Left forelimb (tissue), 1 donor: ENCODE measurements around the gene CTNNA2.
"Not testable (repeated sequence)": the region's sequence is repeated elsewhere in the genome, so short reads cannot be mapped to it uniquely, and the experiment has no call there.

Experiments used
- DNase-seq: peaks from one replicate; pipeline ENCODE4 v3.0.0-alpha.2; 2018; ENCODE audit warnings: low spot score

CTNNA2 gene

GRCh38 chr2:80030135-80030534 lies 517.3 kb downstream of the CTNNA2 start:
- no peak for DNase-seq

DNA sequence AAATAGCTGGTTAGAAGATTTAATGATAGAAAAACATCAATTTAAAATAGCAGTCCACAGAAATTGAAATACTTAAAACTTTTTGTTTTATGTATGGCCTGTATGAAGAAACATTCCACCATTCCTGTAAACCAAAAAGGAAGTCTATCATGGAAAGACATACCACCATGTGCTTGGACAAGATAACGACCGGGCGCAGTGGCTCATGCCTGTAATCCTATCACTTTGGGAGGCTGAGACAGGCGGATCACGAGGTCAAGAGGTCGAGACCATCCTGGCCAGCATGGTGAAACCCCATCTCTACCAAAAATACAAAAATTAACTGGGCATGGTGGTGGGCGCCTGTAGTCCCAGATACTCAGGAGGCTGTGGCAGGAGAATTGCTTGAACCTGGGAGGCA lies 519.8 kb downstream of the CTNNA2 start:
- not testable (repeated sequence) for DNase-seq

DNA sequence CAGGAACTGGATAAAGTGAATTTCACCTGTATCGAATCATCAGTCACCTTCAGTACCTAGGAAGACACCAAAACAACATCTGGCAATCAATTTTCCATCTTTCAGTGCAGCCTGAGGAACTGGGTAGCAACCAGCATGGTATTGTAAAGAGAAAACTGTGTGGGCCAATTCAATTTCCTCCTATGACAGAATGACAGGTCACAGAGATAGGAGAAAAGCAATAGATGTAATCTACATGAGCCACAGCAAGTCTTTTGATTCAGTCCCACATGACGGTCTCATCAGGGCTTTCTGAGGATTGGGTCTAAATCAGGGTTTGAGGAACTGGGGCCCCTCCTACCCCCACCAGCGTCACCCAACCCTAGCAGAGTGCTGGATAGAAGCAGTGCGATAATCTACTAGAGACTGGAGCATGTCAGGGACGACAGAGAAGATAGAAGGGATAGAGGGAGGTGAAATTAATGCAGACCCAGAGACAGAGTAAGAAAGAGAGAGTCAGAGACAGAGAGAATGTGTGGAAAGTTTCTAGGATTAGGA lies 523.0 kb downstream of the CTNNA2 start:
- DNase-seq: no peak

DNA sequence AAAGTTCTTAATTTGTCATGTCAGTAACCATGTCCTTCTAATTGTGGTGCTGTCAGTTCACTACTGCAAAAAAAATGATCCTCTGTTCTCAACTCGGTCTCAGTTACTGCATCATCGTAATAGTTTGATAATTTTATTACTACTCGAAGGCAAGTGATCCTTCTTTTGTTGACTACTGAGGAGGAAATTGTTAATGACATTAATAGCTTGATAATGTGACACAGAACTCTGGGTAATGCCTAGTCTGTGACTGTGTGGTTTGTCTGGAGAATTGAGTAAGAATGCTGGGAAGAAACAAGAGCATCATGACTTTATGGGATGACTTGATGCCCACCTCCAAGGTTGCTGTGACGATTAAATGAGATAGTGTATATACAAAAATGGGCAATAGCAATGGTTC lies 524.5 kb downstream of the CTNNA2 start:
- no peak for DNase-seq

DNA sequence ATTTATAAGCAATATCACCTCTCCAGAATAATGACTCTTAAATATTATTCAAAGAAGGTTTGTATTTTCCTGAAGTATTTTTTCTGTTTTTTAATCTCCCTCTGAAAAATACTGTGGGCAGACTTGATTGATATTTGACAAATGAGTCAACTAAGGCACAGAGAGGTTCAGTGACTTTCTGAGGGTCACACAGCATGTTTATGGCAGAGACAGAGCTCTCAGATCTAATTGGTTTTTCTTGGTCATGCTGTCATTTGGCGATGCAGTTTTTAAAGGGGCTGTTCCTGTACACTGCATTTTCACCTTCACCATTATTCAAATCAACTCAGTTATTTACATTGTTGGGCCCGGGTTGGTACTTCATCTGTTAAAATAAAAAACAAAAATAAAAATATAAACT lies 527.4 kb downstream of the CTNNA2 start:
- DNase-seq: no peak

DNA sequence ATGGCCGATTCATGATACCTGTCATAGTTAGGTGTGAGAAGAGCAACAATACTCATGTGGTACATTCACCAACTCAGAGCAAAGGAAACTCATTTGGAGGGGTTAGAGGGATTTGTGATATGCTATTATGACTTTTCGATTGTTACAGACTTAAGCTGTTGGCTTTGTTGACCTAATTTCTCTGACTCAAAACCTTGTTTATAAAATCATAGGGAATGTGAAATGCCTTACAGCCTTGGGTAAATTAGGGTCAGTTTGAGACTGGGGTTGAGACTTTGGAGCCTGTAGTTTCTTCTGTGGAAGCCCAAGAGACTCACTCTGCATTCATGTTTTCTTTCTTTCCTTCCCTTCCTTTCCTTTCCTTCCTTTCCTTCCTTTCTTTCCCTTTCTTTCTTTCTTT lies 529.8 kb downstream of the CTNNA2 start:
- no peak for DNase-seq

GRCh38 chr2:80048296-80048695 lies 535.4 kb downstream of the CTNNA2 start:
- DNase-seq: no peak

DNA sequence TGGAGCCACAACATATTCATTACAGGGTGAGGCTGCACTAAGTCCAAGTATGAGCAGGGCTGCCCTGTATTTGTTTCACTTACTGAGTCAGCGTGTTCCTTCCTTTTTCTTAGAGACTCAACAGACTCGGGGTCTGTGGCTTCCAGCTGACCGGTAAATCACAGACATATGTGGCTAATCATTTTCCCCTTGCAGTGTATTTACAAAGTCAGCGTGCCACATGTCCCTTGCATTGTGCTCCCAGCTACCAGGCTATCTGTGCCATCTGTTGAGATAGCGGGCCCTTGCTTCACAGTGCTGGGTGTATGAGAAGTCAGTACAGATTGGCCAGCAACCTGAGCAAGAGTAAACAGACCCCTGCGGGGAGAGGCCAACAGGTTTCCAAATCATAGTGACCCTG lies 537.4 kb downstream of the CTNNA2 start:
- no peak for DNase-seq

DNA sequence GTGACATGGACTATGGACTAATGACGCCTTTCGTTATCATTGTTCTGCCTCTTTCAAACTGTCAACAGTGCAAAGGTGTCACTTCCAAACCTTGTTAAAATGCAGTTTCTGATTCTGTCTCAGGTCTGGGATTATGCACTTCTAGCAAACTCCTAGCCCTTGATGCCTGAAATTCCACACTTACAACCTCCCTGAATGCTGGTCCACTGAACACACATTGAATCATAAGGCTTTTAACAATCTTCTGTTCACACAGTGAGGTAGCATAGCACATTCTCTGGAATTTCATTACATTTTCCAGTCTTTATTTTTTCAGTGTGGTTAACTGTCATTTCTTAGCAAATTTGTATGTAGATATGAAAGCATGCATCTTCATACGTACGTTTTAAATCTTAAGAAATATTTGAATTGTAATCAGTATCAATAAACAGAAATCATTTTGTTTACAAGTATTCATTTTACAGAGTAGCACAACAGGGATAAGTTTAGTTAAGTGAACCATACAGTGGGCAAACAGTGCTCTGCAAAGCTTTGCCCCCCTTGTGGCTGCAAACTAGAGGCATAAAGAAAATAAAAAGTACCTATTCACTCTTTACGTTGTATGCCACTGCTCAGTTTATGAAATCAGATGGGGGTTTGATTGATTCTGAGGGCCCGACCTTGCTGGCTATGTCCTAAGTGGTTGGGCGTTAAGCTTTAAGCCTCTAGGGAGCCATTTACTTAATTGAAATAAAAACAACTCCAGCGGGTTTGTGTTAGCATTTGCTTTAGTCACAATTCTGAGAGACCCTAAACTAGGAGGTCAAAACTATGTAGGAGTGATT lies 540.9 kb downstream of the CTNNA2 start:
- DNase-seq: no peak

DNA sequence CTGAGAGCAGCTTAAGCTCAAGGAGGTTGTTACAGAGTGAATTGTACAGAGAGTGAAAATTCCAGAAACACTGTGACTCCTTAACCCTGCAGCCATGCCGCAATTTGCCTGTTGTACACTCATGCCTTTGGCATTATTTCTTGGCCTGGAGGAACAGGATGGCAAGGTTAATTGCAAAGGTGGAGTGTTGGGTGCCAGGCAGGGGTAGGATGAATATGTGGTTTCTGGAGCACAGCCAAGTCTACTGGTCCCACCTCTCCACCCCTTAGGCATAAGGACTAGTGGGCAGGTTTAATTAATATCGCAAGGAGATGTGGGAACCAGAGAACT lies 541.5 kb downstream of the CTNNA2 start:
- no peak for DNase-seq

GRCh38 chr2:80057956-80058355 lies 545.1 kb downstream of the CTNNA2 start:
- DNase-seq: no peak

DNA sequence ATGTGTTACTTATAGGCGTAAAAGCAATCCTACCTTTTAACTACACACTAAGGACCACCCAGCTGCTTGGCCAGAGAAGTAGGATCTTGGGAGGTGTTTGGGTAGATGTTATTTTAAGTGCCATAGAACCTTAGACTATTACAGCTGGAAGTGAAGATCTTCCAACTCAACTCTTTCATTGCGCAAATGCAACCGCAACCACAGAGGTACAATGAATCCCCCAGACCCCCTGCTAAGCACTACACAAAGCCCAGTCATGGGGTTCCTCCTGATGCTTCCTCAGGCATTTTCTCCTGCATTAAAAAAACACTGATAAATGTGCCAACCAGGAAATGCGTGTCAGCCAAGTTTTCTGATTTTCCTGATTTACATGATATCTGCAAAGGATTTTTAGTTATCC lies 545.7 kb downstream of the CTNNA2 start:
- DNase-seq: no peak

GRCh38 chr2:80059447-80059846 lies 546.6 kb downstream of the CTNNA2 start:
- no peak for DNase-seq

DNA sequence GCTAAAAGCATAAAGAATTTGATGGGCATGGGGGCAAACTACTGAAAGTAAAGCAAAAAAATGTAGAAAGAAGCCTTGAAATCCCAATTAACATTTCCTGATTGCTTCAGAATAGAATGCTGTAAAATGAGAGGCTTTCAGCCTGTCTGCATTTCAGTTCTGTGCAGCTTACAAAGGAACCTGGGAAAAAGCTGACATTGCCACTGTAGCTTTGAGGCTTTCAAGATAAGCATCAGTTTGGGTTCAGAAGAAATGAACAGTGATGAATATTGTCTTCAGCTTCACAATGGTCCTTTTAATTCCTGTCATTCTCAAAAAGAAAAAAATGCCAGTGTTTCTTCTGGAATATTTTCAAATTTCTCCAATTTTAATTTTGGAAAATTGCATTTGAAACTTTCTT lies 549.0 kb downstream of the CTNNA2 start:
- no peak for DNase-seq

GRCh38 chr2:80062298-80062697 lies 549.4 kb downstream of the CTNNA2 start:
- DNase-seq: no peak

DNA sequence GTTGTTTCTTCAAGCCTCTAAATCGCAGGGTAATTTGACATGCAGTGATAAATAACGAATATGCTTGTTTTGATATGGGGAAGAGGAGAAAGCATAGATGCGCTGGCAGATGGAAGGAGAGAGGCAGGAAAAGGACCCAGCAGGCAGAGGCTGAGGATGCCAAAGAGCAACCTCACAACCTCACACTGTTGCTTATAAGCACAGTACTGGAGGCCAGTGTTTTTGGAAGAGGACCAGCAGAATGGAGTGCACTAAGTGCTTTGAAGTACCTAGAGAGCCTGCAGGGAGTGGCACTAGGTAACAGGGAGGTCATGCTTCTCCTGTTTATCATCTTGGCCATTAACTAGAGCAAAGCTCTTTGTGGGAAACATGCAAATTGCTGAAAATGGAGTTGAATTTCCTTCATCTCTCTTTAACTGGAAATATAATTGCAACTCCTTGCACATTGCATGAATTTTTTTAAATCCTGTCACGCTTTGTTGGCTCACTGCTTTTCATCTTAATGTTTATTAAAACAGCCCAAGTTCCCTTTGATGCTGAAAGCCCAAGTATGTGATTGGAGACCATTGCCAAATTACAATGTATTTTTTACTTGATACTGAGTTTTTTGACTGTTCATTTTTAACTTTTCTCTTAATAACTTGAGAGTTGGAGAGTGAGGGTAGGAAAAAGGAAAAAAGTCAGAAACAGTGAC lies 555.3 kb downstream of the CTNNA2 start:
- no peak for DNase-seq

- DNase-seq: no peak
Observed at GRCh38 chr2:80070587-80070986, 557.7 kb downstream of the CTNNA2 start.

GRCh38 chr2:80071941-80072340 lies 559.1 kb downstream of the CTNNA2 start:
- no peak for DNase-seq

DNA sequence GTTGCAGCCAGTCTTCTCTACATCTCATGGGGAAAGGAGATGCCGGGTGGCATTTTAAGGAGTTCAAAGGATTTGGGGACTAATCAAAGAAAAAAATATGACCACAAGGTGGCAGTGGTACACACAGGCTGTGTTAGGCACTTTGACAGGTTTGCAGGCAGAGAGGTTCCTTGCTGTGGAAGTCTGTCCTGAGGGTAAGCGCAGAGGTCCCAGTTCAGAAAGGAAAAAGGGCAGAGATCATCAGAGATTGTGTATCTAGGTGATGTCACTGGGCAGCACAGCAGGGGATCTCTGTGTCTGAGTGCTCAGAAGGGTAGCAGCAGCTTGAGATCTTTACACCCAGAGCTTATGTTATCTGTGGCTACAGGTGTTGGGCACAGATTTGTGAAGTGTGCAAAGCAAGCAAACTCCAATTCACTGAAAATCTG lies 560.3 kb downstream of the CTNNA2 start:
- DNase-seq: no peak

DNA sequence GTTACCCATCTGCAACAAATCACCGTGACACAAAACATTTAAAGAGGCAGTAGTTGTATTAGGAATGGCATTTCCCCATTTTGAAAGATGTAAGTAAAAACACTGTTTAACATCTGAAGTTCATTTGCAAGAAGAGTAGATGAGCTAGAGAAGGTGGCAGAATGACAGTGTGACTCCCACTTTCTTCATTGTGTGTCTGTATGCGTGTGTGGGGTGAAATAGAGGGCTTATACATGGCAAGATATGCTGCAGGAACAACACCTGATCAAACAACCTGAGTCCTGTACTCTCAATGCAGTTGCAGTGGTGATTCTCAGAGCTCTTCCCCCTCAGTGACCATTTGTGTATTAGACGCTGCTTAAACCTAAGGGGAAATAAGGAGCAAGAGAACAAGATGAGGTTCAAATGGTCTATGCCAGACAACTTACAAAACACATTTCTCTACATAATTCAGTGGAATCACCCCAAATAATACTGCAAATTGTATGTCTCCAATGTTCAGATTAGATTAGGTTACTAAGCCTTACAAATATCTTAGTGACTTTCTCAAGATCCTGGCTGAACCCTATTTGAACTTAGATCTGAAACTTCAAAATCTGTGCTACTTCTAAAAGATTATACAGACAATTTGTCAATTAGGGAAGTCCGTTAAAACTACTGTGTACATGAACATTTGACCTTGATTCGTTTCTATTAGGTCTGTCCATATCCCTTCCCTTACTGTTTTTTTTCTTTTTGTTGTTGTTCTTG lies 561.6 kb downstream of the CTNNA2 start:
- DNase-seq: no peak

GRCh38 chr2:80075719-80076118 lies 562.9 kb downstream of the CTNNA2 start:
- no peak for DNase-seq

GRCh38 chr2:80078290-80079036 lies 565.6 kb downstream of the CTNNA2 start:
- DNase-seq: no peak
